Stimulated activated CD4-positive, alpha-beta T cell treated with anti-CD3 and anti-CD28 coated beads, Interleukin-15, amount 100 ng/mL, for 24 hours (primary cell): ENCODE results near the gene TMEM163.

Experiments
- DNase-seq: peaks from one replicate; pipeline ENCODE4 v3.0.0-alpha.2; 2020

The TMEM163 gene

DNA sequence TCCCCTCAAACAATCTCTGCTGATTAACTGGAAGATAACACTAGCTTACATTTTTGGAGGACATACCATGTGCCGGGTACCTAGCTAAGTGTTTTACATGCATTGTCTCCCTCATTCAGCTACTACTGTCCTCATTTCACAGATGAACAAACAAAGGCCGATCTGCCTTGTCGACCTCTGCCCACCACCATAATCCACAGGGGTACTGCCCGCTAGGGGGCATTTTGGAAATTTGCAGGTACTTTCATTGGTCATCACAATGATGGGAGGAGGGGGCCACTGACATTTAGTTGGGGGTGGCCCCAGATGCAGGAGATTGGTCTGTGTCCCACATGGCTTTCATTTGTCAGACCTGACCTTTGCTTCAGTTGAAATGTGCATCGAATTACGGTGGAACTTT, 3.9 kb upstream of the TMEM163 start:
- DNase-seq, result no peak

DNA sequence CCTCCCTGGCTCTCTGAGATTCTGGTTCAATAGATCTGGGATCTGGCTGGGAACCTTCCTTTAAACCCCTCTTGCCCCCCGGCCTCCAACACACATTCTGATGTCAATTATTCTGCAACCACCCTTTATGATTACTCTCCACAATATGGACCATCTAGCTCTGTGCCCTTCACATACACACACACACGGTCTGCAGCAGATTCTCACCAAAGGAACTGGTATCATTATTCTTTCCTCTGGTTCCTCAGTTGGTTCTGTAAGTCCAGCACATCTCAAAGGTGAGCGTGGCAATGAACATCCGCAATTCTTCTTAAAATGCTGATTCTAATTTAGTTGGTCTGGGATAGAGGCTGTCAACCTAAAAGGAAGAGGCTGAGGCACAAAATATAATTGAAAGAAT, 2.8 kb upstream of the TMEM163 start:
- DNase-seq, result no peak

DNA sequence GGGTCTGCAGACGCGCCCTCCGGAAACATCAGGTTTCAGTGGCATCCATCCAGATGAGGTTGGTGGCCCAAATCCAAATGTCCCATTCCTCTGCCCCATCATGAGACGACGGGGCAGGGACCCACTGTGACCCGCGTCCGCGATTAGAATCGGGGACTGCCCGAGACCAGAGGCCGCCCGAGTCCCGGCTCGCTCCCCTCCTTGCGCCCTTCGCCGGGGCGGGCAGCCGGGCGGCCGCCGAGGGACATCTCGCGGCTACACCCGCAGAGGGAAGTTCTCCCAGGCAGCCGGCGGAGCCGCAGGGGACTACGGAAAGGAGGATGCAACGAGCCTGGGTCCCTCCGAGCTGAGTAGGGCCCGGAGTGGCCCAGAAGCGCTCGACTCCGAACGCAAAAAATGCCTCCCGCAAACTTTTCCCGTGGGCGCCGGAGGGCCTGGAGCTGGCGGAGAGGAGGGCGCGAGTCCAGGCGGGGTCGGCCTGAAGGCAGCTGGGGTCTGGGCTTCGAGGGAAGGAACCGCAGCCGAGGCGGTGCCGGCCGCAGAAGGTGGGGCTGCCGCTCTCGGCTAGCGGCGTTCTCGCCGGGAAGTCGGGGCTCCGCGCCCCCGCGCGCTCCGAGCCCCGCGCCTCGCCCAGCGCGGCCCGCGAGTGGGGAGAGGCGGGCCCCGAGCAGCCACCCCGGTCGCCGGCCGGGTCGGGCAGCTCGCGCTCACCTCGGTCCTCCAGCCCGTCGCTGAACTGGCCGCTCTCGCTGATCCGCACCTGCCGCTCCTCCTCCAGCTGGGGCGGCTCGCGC, 580 bp downstream of the TMEM163 start:
- peak; percentile 21 for DNase-seq

DNA sequence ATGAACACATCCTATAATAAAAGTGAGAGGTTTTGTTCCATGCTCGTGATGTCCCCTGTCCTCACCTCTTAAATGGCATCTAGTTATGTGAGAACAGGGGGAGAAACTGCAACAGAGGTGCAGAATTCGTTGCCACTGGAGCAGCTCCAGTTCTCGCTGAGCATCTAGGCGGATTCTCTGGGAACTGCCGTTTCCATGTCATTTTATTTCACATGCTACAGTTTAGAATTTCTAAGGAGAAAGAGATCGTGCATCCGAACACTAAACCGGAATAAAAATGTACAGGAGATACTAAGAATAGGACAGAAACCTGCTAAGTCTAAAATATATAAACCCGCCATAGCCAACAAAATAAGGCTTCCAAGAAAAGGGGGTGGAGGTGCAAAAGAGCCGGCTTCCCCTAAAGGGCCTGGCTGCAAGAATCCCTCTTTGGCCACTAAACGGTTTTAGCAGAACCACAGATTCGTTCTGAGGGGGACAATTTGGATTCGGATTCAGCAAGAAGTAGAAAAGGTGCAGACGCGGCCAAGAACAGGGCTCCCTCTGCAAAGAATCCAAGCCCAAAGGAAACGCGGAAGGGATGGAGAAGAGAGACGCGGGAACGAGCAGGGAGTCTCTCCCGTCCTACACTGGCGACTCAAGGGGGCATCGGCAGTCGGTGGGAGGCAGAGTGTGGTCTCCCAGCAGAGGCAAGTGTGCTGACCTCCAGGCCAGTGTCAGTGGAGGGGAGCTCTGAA, 1.3 kb downstream of the TMEM163 start:
- no peak for DNase-seq

DNA sequence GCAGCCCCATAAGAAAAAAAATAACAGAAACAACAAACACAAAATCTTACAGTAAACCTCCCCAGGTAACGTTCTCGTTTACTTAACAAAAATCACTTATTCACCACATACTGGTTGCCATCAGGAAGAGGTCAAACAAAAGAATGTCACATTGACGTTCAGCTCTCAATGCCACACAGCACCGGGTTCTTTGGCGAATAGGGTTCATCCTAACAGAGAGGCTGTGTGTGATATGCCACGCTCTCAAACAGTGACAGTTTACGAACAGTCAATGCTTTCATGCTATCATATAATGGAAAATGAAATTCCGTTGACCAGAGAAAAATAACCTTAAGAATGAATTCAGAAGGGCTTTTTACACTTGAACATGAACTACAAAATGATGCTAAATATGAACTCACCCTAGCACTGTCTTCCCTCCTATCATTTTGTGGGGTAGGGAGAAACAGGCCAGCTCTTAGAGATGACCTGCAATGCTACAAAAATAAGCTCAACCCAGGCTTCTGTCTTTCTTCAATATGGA, 2.0 kb downstream of the TMEM163 start:
- no peak for DNase-seq

DNA sequence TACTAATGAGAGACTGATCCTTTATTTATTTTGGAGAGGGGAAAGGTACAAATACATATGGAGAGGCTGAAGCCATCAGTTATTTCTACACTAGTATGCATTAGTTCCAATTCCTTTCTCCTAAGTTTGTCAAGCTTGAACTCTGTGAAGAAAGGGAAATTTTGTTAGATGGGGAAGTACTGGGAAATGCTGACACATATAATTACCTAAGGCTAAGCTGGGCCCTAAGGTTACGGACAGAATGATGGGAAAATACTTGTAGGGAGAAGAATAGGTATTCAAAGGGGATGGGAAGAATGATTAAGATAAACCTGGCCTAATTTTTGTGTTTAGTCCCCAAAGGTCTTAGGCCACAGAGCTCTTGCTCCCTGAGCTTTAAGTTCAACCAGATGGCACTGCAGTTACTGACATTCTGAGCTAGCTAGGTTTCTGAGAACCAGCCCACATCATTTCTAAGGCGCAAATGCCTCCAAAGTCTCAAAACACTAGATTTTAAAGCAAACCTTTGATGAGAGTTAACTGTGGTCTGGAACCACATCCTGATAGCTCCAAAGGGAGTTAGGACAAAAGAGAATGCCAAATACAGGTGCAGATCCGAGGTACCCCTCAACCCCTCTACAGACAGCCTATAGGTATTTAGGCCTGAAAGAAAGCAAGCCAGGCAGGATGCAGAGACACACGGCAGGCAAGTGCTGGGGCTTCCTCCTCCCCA, 2.7 kb downstream of the TMEM163 start:
- DNase-seq, result no peak

DNA sequence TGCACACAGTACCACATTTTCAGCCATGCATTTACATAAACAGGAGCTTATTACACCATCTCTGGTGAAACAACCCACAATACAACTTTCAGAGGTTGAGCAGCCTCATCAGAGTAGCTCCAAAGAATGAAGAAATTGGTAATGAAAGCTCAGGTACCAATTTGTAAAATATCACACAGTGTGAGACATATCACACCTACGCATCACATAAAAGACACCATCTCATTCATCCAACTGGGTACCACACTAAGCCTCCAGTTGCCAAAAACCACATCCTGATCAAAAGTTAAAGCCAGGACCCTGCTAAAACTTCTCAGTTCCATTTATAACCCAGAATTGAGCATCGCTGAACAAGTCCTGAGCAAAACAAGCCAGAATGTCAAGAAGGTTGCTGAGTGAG, 4.6 kb downstream of the TMEM163 start:
- DNase-seq, result no peak

DNA sequence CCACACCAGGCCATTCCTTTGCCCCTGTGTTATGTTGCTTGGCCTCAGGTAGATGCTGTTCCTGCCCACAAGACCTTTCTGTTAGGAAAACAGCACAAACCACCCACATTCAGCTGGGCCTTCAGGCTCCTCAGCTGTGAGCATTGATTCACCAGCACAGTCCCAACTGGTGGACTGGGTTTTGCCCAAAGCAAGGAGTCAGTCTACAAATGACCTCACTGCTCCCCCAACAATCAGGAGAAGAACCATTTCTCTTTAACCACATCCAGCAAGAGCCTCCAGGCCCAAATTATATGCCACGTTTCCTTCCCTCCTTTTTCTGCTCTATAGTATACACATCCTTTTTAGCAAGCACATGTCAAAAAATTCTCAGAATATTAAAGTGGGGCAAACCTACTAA, 5.2 kb downstream of the TMEM163 start:
- DNase-seq, result no peak

DNA sequence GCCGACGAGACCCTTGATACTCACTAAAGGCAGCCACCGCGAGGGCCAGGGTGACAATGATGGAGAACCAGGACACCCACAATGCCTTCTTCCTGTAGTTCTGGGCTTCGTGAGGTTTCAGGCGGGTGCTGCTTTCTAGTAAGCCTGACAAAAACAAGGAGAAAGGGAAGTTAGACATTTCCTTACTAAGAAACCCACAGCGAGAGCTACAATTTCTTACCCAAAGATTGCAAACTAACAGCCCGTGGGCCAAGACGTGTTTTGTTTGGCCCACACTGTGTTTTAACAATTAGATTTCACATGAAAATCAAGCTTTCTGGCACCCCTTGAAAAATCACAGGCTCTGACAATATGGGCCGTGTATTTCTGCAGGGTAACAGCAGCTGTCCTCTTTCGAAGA, 5.6 kb downstream of the TMEM163 start:
- DNase-seq, result no peak

DNA sequence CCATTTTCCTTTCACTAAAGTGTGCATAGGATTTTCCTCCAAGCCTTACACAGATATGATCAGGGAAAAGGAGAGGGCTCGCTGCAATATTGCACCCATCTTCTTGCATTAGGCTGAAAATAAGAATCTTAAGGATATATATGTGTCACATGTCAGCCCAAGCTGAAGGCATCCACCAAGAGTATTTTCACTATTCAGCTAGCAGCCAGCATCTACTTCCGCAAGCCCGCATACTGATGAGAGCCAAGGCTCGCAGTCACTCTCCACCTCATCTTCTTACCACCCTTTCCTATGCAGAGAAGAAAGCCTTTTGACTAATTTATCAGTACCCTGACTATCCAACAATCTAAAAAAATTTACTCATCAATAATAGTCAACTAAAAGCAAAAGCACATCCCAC, 6.1 kb downstream of the TMEM163 start:
- no peak for DNase-seq

DNA sequence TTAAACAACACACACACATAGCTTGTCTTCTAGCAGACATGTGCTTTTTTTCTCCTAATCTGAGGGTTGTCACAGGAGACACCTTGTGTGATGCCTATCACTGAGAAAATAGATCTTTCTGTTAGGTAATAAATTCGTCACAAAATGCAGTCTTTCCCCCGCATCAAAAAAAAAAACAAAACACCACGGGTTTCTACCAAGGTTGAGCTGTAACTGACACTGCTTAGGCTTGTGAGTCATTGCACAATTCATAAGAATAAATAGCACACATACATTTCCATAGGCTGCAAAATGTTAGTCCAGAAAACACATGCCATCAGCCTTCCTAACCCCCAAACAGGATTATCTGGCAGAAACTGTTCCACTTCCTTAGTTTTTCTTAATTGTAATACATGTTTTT, 6.5 kb downstream of the TMEM163 start:
- DNase-seq, result no peak

DNA sequence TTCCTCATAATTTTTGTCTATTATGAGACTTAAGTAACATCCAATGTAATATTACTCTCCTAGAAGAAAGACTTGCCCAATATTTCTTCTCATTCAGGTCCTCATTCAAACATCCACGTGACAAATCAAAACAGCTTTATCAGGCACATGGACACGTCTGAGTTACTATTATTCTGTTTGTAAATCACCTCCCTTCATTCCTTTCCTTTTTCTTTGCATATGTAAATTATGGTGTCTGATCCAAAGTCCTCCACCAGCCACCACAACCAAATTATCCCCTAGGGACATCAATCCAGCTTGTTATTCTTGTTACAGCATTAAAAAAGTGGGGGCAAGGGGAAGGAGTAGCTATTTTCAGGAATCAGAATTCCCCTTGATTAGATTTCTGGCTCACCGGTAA, 7.1 kb downstream of the TMEM163 start:
- no peak for DNase-seq

DNA sequence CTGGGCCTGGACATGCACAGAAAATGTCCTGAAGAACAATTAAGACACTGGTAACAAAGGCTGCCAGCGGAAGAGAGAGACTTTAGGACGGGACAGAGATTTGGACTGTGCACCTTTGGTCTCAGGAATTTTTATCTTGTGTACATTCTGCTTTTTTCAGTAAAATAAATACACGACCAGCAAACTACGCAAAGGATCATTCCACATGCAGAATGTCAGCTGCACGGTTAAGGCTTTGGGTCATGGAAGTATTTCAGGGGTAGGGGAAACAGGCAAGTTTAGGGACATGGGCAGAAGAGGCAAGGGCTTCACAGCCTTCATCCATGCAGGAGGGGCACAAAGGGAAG, 11.5 kb downstream of the TMEM163 start:
- DNase-seq, result no peak

DNA sequence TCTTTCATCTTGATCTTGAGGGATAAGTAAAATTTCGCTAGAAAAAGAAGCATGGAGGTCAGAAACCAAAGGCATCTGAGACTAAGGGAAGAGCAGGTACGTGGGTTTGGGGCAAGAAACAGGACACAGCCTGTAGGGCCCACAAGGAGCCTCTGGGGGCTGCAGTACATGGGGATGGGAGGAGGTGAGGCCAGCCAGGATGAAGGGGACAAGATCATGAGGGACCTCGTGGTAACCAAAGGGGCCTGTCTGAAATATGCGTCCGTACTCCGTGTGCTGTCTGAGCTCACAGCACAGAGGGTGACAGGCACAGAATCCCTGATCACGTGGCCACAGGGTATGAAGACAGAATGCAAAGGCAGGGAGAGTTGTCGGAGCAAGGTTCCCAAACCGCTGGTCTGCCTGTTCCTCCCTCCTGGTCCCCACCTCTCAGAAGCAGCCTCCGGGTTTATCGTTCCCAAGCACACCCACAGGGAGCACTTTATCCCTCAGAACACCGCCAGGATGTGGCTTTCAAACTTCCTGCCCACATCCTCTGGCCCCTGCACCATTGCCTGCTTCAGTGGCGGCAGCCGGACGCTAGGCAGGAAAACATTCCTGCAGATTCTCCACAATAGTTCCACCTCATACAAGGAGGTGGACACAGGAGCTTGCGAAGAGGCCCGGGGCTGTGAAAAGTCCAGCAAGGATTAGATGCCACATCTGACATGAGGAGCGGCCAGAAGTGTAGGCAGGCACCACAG, 12.0 kb downstream of the TMEM163 start:
- DNase-seq, result no peak

DNA sequence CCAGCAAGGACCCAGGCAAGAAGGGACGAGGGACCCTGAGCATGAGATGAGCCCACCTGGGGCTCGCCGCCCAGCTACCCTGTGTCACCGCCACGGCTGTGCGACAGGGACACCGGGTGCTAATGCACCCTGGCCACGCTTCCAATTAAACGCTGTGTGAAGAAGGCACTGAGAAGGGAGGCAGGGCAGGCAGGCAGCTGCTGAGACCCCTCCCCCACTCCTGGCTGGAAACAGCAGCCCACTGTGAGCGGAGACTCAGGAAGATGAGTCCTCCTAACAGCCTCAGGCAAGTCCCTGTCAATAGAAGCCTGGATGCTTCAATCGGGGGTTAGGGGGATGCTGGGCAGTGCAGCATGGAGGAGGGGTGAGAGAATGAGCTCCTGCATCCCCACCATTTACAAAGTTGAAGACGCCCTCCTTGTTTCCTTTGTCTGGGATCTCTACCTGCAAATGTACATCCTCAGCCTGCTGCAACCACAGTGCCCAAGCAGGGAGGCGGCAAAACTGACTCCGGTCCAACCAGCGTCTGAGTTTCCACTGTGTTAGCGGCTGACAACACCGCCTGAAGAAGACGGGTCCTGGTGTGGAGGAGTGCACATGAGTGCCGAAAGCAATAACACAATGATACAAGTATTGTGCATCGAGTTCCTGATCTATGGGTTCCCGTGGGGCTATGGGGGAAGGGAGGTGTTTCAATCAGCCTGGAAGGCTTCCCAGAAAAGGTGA, 12.8 kb downstream of the TMEM163 start:
- DNase-seq, result no peak

DNA sequence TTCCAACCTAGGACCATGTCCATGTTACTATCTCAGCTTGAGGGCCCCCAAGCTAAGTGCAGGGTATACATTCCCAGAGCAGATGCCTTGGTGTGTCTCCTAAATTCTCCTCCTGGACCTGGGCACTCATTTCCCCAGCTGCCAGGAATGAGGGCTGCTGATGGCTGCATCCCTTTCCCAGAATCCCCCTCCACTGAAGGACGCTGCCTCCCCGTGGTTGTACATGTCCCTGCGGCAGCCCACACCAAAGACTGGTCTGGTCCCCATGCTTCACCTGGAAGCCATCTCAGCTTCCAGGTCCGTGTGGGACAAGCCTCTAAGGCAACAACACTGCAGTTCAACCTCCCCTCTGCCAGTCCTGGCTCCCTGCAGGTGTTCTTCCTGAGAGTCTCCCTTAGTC, 14.6 kb downstream of the TMEM163 start:
- DNase-seq, result no peak

DNA sequence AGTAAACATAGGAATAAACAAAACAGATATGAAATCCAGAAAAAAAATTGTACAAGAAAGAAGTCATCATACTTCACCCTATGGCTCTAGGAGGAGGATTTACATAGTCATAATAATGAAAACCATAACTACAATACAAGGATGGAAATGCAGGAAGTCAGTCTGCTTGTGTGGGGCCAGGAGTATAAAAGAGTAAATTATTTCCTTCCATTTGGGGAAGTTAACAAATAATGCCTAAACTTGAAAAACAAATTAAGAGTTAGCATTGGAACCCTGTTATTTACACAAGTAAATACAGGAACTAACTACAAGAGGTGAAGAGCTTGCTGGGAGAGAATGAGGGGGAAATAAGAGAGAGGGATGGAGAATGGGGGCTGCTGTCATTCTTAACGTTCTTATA, 15.4 kb downstream of the TMEM163 start:
- no peak for DNase-seq

DNA sequence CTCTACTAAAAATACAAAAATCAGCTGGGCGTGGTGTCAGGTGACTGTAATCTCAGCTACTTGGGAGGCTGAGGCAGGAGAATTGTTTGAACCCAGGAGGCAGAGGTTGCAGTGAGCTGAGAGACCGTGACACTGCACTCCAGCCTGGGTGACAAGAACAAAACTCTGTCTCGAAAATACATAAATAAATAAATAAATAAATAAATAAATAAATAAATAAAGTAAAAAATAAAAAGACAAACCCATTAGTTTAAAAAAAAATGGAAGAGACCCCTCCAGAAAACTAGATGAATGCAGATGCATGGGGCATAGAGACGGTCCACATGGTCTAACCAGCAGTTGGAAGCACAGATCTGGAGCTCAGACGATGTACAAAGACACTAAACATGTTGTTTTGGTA, 18.1 kb downstream of the TMEM163 start:
- DNase-seq, result no peak

DNA sequence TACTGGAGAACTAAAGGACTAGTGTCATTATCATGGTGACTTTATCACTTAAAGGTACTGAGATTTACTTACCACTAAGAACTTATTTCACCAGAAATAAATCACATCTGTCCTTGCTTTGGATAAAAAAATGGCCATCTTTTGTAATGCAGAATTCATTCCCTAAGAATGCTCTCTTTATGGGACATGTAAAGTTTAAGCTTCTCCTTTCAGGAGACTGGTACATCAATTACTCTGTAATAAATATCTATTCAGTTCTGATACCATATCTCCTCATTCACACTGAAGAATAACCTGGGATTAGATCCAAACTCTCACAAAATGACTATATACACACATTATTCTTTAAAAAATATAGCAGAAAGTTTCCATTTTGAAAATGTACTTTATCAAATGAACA, 24.4 kb downstream of the TMEM163 start:
- DNase-seq, result no peak

DNA sequence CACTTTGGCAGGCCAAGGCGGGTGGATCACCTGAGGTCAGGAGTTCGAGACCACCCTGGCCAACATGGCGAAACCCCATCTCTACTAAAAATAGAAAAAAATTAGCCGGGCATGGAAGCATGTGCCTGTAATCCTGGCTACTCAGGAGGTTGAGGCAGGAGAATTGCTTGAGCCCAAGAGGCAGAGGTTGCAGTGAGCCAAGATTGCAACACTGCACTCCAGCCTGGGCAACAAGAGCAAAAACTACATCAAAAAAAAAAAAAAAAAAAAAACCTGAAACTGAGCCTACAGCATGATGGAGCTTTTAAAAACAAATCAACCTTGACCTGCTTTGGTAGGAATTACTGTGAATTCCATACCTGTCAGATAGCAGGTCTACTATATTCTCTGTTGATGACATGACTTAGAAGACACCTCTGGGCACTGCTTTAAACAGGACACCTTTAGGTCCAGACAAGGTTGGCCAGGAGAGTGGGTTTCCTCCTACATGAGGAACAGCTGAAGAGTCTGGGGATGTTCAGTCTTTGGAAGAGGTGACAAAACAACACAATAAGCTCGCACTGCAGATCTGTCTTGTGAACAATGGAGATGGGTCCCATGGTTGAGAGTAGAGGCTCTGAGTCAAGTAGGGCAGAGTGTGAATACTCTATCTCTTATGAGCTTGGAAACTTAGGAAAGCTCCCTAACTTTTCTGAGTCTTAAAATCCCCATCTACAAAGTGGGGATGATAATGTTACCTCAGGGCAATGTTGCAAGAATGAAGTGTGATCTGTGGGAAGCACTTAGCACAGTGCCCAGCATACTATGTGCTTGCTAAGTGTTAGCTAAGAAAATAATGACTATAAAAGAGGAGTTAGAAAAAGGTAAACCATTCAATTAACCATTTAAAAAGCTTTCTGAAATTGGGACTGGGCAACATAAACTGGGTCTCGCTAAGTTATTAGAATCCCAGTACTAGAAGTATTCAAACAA, 25.2 kb downstream of the TMEM163 start:
- no peak for DNase-seq

DNA sequence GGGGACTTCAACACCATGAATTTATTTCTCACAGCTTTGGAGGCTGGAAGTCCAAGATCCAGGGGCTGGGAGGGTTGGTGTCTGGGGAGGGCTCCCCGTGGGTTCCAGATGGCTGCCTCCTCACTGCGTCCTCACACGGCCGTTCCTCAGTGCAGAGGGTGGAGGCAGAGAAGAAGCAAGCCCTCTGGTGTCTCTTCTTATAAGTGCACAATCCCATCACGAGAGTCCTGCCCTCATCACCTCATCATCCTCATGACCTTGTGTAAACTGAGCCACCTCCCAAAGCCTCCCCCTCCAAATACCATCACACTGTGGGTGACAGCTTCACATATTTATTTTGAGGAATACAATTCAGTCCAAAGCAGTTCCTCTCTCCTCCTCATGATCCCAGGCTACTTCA, 26.3 kb downstream of the TMEM163 start:
- no peak for DNase-seq
